T47D (cell line): ENCODE results near the gene MBD3L2B.

Source experiments
- DNase-seq, 2 experiments: peaks; one replicate each; pipeline versions ENCODE4 v3.0.0 to v3.0.0-alpha.2; 2011 to 2012; ENCODE audit warnings: low read depth in 1 of 2, low spot score in 1 of 2
- JUND ChIP-seq: IDR thresholded peaks from 2 replicates; pipeline ENCODE4 v1.6.1; 2012; ENCODE audit warnings: low read depth
- in situ Hi-C: cut with HindIII; loops from 2 replicates; pipeline ENCODE4 v1.10.0; 2016; ENCODE audit warnings: low sequenced_read_pairs, low pct_unique_long_range_greater_than_20kb

MBD3L2B gene

DNA sequence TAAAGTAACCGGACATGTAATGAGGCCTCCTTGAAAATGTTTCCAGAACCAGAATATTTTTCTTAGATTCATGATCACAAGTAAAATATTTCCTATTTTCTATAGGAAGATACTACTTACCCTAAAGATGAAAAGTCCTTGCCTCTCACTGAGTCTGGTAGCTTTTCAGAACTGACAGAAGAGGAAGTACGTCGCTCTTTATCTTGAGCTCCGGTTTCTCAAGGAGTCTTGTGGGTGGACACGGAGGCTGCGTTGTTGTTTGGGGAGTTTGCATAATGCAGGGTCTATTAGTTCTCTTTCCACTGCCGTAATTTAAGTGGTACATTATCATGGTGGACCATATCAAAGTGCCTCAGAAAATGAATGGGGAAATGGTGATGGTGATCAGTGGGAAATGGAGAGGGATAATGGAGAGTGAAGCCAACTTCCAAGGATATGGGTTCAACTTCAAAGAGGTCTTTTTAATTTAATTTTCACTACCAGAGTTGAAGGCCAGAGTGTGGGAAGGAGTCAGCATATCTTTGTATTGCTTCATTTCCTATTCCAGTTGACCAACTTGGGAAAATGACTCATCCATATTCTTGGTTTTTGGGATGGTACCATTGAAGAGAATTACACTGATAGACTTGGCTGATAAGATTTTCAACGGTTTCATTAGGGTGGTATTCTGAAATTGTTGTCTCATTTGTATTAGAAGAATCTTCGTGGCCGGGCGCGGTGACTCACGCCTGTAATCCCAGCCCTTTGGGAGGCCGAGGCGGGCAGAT, 23.4 kb downstream of the MBD3L2B start:
- in situ Hi-C loops: no loop called here
- DNase-seq: no peak
- TF ChIP-seq JUND: no peak

DNA sequence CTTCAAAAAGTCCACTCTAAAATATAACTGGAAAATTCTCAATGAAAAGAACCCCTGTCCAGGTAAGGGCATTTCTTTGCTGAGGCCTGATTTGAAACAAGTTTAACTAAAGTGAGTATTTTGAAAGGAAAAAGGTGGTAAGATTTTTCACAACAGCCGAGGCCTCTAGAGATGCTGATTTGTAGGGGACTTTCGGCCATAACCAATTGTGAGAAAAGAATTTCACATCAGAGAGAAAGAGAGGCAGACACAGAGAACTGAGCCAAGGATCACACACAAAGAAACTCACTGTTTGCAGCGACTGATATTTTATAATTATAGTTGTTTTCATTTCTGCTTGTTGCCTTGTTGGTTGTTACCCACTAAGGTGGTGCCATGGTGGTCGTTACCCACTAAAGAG, 24.4 kb downstream of the MBD3L2B start:
- TF ChIP-seq JUND: no peak
- in situ Hi-C loops: no loop called here
- DNase-seq: no peak

DNA sequence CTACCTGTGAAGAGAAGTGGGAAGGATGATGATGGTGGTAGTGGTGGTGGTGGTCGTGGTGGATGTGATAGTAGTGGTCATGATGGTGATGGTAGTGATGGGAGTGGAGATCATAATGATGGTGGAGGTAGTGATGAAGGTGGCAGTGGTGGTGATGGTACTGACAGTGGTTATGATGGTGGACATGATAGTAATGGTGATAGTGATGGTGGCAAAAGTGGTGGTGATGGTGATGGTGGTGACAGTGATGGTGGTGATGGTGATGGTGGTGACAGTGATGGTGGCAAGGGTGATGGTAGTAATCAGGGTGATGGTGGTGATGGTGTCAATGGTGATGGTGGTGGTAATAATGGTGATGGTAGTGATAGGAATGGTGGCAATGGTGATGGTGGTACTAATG, 26.2 kb downstream of the MBD3L2B start:
- in situ Hi-C loops: no loop called here
- DNase-seq: no peak
- no peak for TF ChIP-seq JUND

DNA sequence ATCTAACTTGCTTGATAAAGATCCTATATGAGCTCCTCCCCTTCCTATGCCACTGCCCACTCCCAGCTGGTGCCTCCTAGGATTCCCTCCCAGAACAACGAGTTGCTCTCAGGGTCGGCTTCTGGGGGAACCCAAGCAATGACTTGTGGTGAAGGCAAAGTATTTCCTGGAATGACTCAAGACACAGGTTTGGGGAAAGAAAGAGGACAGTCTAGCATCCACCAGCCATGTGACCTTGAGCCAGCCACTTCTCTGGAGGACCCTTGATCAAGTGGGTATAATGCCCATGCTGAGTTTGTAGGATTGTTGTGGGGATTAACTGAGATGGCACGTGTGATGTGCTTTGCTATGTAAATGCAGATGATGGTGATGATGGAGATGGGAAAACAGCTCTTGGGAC, 33.0 kb downstream of the MBD3L2B start:
- no peak for DNase-seq
- in situ Hi-C loops: no loop called here
- TF ChIP-seq JUND: no peak

DNA sequence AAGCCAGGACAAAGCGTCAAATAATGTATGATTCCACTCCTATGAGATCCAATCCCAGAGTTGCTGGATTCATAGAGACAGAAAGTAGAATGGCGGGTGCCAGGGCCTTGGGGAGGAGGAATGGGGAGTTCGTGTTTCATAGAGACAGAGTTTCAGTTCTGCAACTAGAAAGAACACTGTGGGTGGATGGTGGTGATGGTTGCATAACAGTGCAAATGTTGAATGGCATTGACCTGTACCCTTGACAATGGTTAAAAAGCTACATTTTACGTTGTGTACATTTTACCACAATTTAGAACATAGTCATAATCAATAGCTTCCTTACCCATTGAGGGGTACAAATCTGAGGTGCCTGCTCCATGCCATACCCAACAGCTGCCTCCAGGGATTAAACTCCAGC, 33.4 kb downstream of the MBD3L2B start:
- DNase-seq: no peak
- in situ Hi-C loops: no loop called here
- no peak for TF ChIP-seq JUND

DNA sequence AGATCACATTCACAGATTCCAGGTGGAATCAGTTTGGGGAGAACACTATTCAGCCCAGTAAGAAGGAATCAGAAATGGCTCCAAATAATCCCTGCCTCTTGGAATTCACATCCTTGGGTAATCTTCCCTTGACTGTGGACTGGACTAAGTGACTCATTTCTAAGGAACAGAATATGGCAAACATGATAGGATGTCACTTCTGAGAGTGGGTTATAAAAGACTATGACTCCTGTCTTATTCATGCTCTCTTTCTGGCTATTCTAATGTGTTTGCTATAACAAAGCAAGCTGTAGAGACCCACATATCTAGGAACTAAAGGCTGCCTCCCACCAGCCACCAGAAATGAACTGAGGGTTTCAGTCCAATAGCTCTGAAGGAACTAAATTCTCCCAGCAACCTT, 37.8 kb downstream of the MBD3L2B start:
- TF ChIP-seq JUND: no peak
- no peak for DNase-seq
- in situ Hi-C loops: no loop called here

DNA sequence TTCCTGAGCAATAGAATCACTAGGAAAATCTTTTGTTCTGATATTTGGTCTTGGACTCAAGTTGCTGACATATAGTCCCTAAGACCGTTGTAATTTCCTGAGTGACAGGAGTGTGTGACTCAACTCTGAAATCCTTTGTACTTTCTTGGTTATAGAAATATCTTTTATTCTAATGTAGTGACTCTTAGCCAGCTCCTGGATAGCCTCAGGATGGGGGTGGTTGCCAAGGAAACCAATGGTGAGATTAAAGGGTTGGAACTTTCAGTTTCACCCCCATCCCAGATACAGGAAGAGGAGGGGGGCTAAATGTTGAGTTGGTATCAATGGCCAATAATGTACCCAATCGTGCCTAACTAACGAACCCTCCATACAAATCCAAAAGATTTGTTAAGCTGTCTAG, 41.8 kb downstream of the MBD3L2B start:
- DNase-seq: no peak
- in situ Hi-C loops: no loop called here
- no peak for TF ChIP-seq JUND

DNA sequence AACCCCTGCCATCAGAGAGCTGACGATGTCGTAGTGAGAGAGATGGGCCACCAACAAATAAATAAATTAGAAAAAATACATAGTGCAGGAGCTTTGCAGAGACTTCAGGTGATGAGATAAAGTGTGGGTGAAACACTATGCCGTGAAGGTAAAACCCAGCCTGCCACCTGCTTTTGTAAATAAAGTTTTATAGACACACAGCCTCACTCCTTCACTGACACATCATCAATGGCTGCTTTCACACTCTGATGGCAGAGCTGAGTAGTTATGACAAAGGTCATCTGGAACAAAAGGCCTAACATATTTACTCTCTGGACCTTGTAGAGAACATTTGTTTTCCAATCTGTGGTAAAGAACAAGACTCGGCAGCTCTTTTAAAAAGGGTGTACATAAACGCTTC, 45.0 kb downstream of the MBD3L2B start:
- TF ChIP-seq JUND: no peak
- in situ Hi-C loops: no loop called here
- DNase-seq: no peak

DNA sequence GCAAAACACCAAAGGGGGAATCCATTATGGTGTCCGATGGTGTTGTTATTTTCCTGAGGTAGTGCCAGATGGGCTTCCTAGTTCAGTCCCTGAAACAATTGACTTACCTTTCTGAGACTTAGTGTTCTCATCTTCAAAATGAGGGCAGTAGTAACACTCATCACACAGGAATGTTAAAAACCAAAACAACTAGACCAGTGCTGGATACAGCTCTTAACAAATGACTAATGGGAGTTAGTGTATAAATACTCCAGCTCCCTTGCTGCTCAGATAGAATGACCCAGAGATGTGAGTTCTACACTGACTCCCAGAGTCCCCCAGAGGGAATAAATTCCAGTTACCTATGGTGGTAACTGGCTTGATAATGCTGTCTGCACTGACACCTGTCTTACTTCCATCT, 49.9 kb downstream of the MBD3L2B start:
- no peak for DNase-seq
- TF ChIP-seq JUND: no peak
- in situ Hi-C loops: no loop called here

DNA sequence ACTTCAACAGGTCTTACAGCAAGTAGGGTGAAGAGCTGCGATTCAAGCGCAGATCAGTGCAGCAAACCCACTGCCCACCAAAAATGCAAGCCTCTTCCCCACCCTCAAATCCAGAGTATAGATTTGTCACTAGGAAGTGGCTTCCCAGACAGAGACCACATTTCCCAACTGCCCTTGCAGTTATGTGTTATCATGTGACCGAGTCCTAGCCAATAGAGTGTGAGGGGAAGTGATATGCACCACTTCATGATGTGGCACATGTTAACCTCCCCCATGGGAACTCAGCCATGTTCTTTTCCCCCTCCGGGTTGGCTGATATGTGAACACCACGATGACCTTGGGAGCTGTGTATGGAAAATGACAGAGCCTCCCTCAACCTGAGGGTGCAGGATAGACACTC, 50.8 kb downstream of the MBD3L2B start:
- peak in 1 of 2 experiments; percentile 11 for DNase-seq
- in situ Hi-C loops: no loop called here
- no peak for TF ChIP-seq JUND

DNA sequence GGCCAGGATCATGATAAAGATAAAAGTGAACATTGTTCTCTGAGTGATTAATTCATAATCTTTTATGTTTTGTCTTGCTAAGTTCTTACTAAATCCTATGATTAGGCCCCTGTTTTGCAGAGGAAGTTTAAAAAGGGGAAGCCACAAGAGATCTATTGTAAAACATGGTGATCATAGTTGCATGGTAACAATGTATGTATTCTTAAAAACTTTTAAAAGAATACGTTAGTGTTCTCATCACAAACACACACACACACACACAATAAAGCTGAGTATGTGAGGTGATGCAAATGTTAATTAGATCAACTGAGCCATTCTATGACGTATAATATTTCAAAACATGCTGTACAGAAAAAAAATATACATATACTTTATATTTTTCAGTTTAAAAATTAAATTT, 51.2 kb downstream of the MBD3L2B start:
- no peak for DNase-seq

DNA sequence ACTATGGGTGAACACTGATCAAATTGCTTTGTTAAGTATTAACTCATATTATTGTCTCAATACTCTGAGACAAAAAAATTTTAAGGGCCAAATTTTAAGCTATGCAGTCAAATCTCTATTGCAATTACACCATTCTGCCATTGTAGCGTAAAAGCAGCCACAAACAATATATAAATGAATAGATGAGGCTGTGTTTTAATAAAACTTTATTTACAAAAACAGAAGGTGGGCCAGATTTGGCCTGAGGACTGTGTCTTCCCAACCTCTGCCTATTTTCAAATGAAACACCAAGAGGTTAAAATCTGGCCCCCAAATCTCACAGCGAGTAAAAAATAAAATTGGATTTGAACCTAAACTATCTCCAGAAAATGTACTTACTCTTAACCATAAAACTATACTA, 51.7 kb downstream of the MBD3L2B start:
- in situ Hi-C loops: no loop called here
- no peak for TF ChIP-seq JUND
- DNase-seq: no peak

More for the DNA sequence above, 51.2 kb downstream of the MBD3L2B start:
- in situ Hi-C loops: no loop called here
- no peak for TF ChIP-seq JUND
